ENCODE measurements around the gene KLF11.

GRCh38 chr2:10067881-10068280, 24.5 kb downstream of the KLF11 start:
- TF ChIP-seq EZH2 (IDR thresholded peaks at IDR 0.05; ENCODE audit: low read depth, low read length, severe bottlenecking), result no peak
- no peak for TF ChIP-seq CTCF (IDR thresholded peaks at IDR 0.05; ENCODE audit: control extremely low read depth in 1 of 3, insufficient read depth in 1 of 3, low read depth in 1 of 3, low read length in 3 of 3)
- TF ChIP-seq POLR2A (IDR thresholded peaks at IDR 0.05; ENCODE audit: control extremely low read depth in 1 of 2, low read depth in 2 of 2, low read length in 2 of 2), result no peak
- no peak for TF ChIP-seq POLR2AphosphoS5 (IDR thresholded peaks at IDR 0.05; ENCODE audit: low read depth, low read length)
- no peak for TF ChIP-seq KDM5A (IDR thresholded peaks at IDR 0.05; ENCODE audit: low read length)
- TF ChIP-seq RFX5 (IDR thresholded peaks at IDR 0.05; ENCODE audit: borderline replicate concordance, low read depth, low read length), result no peak
- no peak for TF ChIP-seq RAD21 (IDR thresholded peaks at IDR 0.05 in 1 of 2, conservative IDR thresholded peaks at IDR 0.05 in 1 of 2; ENCODE audit: low read depth in 2 of 2, low read length in 2 of 2)
- TF ChIP-seq JUN (IDR thresholded peaks at IDR 0.05; ENCODE audit: low read depth, low read length), result no peak
- TF ChIP-seq MAX (IDR thresholded peaks at IDR 0.05), result no peak
- TF ChIP-seq NRF1 (IDR thresholded peaks at IDR 0.05; ENCODE audit: low read depth, low read length), result no peak
- TF ChIP-seq TCF12 (IDR thresholded peaks at IDR 0.05; ENCODE audit: low read depth, low read length), result no peak
- no peak for TF ChIP-seq RXRA (IDR thresholded peaks at IDR 0.05; ENCODE audit: insufficient read depth, low read depth, low read length)
- TF ChIP-seq SP2 (IDR thresholded peaks at IDR 0.05; ENCODE audit: low read length), result no peak
- no peak for TF ChIP-seq EP300 (IDR thresholded peaks at IDR 0.05; ENCODE audit: borderline replicate concordance in 1 of 2, low read depth in 2 of 2, low read length in 2 of 2)
